ENCODE measurements around the gene NTN3. TPM values are rescaled to one million over a fixed set of nuclear protein-coding genes. Genes with fewer than 3 reads are reported as not detected.

Gene NTN3
- total RNA-seq, 1 experiment from 2014 or later, result 0.39 TPM

DNA sequence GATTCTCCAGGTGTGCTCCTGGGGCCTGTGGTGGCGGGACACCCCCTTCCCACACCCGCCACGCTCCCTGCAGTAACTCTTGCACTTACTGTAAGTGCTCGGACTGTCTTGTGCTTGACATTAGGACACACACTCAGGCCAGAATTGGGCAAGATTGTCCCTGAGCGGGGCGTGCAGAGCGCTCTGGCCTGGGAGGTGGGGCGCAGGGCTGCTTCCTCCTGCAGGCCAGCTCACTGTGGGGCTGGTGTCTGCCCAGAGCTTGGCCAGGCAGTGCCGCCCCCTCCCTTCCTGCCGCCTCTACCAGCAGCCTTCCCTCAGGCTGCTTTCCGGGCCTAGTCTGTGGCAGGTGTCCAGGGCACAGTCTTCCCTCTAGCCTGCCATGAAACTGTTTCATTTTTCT lies 36.6 kb downstream of the NTN3 start:
- no peaks in the 10 kb centered on the region for H3K27me3 ChIP-seq (replicated peaks; ENCODE audit: control insufficient read depth, insufficient read depth, low read length)
- no peak for DNase-seq
- no TSS peak for BruUV-seq (replicated peaks)
- POLR2A ChIA-PET, result no interaction called here
- H3K36me3 Mint-ChIP-seq (ENCODE audit: insufficient read depth, unreplicated experiment), result peaks cover under 1% of the 10 kb centered on the region
- no peaks in the 10 kb centered on the region for H3K27me3 Mint-ChIP-seq (ENCODE audit: insufficient read depth, unreplicated experiment)
- H3K4me1 Mint-ChIP-seq (ENCODE audit: low read depth, unreplicated experiment), result no peaks in the 10 kb centered on the region
- H3K4me3 Mint-ChIP-seq (ENCODE audit: unreplicated experiment), result no peak overlapping the region
- H3K9me3 ChIP-seq, result no peaks in the 10 kb centered on the region
- no peak overlapping the region for H3K4me3 ChIP-seq (ENCODE audit: low read depth, low read length)
- H3K27ac Mint-ChIP-seq (ENCODE audit: unreplicated experiment), result no peak overlapping the region
- H3K4me1 ChIP-seq, result peaks cover 8% of the 10 kb centered on the region; the same call in 1 of the 2 replicates
- no peaks in the 10 kb centered on the region for H3K9me3 Mint-ChIP-seq (ENCODE audit: unreplicated experiment)
- intact Hi-C loops (cut with micrococcal nuclease; ENCODE audit: unreplicated experiment), result loop anchor here (10.0 kb wide), 1 partner anchor 73 kb away; no protein-coding TSS in a partner anchor
- TF ChIP-seq, protein P1, sequence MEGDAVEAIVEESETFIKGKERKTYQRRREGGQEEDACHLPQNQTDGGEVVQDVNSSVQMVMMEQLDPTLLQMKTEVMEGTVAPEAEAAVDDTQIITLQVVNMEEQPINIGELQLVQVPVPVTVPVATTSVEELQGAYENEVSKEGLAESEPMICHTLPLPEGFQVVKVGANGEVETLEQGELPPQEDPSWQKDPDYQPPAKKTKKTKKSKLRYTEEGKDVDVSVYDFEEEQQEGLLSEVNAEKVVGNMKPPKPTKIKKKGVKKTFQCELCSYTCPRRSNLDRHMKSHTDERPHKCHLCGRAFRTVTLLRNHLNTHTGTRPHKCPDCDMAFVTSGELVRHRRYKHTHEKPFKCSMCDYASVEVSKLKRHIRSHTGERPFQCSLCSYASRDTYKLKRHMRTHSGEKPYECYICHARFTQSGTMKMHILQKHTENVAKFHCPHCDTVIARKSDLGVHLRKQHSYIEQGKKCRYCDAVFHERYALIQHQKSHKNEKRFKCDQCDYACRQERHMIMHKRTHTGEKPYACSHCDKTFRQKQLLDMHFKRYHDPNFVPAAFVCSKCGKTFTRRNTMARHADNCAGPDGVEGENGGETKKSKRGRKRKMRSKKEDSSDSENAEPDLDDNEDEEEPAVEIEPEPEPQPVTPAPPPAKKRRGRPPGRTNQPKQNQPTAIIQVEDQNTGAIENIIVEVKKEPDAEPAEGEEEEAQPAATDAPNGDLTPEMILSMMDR (IDR thresholded peaks at IDR 0.05; ENCODE audit: insufficient read depth in 1 of 2, low read depth in 1 of 2, low read length in 1 of 2, severe bottlenecking in 1 of 2, unreplicated experiment in 1 of 2), result no peak
- no peaks in the 10 kb centered on the region for H3K36me3 ChIP-seq (ENCODE audit: control insufficient read depth, insufficient read depth, low read length)
- CTCF ChIA-PET, result no interaction called here

DNA sequence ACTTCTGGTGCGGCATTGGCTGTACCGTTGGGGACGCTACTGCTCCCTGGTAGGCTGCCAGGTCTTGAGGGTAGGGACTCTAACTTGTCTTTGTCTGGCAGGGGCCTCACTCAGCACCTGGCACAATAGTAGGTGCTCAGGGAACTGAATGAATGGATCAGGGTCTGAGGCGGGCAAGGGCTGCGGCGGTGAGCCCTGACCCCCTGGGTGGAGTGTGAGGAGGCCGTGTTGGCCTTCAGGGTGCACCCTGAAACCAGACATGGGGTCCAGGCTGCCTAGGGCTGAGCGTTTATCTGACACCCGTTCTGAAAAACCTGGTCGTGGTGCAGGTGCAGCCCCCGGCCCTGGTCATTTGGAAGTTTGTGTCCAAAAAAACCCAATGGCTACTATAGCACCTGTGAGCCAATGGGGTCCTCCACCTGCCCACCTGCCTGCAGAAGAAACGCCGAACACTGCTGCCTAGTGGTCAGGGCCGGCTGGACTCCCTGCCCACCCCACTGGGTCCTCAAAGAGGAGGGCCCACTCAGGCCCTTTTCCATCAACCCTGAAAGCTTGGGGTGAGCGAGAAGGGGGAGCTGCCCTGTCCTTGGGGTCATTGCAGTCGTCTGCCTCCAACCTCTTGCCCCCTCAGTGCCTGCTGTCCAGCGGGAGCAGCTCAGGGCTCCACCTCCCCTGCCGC lies 37.8 kb downstream of the NTN3 start:
- Histone ChIP-seq H3K9me3 (no peaks in the 10 kb centered on the region), H3K4me3 (ENCODE audit: low read depth, low read length) (no peak overlapping the region), H3K4me1 (peaks cover 7% of the 10 kb centered on the region; the same call in 1 of the 2 replicates), H3K27me3 (replicated peaks; ENCODE audit: control insufficient read depth, insufficient read depth, low read length) (no peaks in the 10 kb centered on the region), H3K36me3 (ENCODE audit: control insufficient read depth, insufficient read depth, low read length) (no peaks in the 10 kb centered on the region)
- Mint-ChIP-seq H3K9me3 (ENCODE audit: unreplicated experiment) (no peaks in the 10 kb centered on the region), H3K27me3 (ENCODE audit: insufficient read depth, unreplicated experiment) (no peaks in the 10 kb centered on the region), H3K27ac (ENCODE audit: unreplicated experiment) (no peak overlapping the region), H3K4me1 (ENCODE audit: low read depth, unreplicated experiment) (no peaks in the 10 kb centered on the region), H3K36me3 (ENCODE audit: insufficient read depth, unreplicated experiment) (peaks cover 12% of the 10 kb centered on the region), H3K4me3 (ENCODE audit: unreplicated experiment) (no peak overlapping the region)
- intact Hi-C loops (cut with micrococcal nuclease; ENCODE audit: unreplicated experiment), result loop anchor here (10.0 kb wide), 1 partner anchor 74 kb away; no protein-coding TSS in a partner anchor
- BruUV-seq (replicated peaks), result no TSS peak
- CTCF ChIA-PET, result no interaction called here
- POLR2A ChIA-PET, result no interaction called here
- TF ChIP-seq, protein P1 (IDR thresholded peaks at IDR 0.05; ENCODE audit: insufficient read depth in 1 of 2, low read depth in 1 of 2, low read length in 1 of 2, severe bottlenecking in 1 of 2, unreplicated experiment in 1 of 2), result no peak
- no peak for DNase-seq

DNA sequence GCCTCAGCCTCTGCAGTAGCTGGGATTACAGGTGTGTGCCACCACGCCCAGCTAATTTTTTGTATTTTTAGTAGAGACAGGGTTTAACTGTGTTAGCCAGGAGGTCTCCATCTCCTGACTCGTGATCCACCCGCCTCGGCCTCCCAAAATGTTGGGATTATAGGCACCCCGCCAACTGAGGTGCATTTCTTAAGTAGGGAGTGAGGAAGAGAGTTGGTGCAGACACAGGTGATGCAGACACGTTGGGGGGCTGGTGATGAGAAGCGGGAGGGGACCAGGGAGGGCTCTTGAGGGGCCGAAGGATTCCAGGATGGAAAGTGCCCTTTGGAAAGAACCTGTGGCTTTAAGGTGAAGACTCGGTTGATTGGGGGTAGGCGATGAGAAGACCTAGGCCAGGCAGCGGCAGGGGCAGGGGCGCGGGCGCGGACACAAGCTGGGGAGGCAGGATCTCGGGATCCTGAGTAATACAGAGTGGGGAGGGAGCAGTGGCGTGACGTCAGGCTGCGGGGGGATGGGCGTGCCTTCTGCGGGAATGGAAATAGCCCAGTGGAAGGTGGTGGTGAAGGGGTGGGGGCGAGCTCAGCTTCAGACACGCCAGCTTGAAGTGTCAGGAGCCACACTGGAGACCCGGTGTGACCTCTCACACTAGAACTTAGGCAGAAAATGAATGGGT lies 40.2 kb downstream of the NTN3 start:
- no peak for DNase-seq
- intact Hi-C loops (cut with micrococcal nuclease; ENCODE audit: unreplicated experiment), result no loop called here
- H3K4me3 ChIP-seq (ENCODE audit: low read depth, low read length), result no peak overlapping the region
- peaks cover under 1% of the 10 kb centered on the region; the same call in 1 of the 2 replicates for H3K36me3 ChIP-seq (ENCODE audit: control insufficient read depth, insufficient read depth, low read length)
- no TSS peak for BruUV-seq (replicated peaks)
- POLR2A ChIA-PET, result no interaction called here
- H3K4me1 Mint-ChIP-seq (ENCODE audit: low read depth, unreplicated experiment), result peaks cover 13% of the 10 kb centered on the region
- no peaks in the 10 kb centered on the region for H3K9me3 ChIP-seq
- H3K4me3 Mint-ChIP-seq (ENCODE audit: unreplicated experiment), result no peak overlapping the region
- no peak overlapping the region for H3K27ac Mint-ChIP-seq (ENCODE audit: unreplicated experiment)
- CTCF ChIA-PET, result interaction anchor here (2.1 kb wide), 1 partner anchor 10 kb away, joined by 8 read pairs; no protein-coding TSS in a partner anchor
- no peaks in the 10 kb centered on the region for H3K9me3 Mint-ChIP-seq (ENCODE audit: unreplicated experiment)
- H3K27me3 ChIP-seq (replicated peaks; ENCODE audit: control insufficient read depth, insufficient read depth, low read length), result no peaks in the 10 kb centered on the region
- no peaks in the 10 kb centered on the region for H3K27me3 Mint-ChIP-seq (ENCODE audit: insufficient read depth, unreplicated experiment)
- H3K4me1 ChIP-seq, result peaks cover 17% of the 10 kb centered on the region
- H3K36me3 Mint-ChIP-seq (ENCODE audit: insufficient read depth, unreplicated experiment), result peaks cover 30% of the 10 kb centered on the region
- TF ChIP-seq, protein P1 (IDR thresholded peaks at IDR 0.05; ENCODE audit: insufficient read depth in 1 of 2, low read depth in 1 of 2, low read length in 1 of 2, severe bottlenecking in 1 of 2, unreplicated experiment in 1 of 2), result no peak

Data from Caco-2 (cell line).